ENCODE data around the gene KRT2. TPM values are rescaled to one million over a fixed set of nuclear protein-coding genes. Genes with fewer than 3 reads are reported as not detected.
"Not testable (repeated sequence)": the region's sequence is repeated elsewhere in the genome, so short reads cannot be mapped to it uniquely, and the experiment has no call there.

The KRT2 gene
- total and polyA plus RNA-seq, 7 donors, result 0.38 TPM; not detected in 6

- Histone ChIP-seq H3K27ac (no peak overlapping the region), H3K4me3 (no peak overlapping the region), H3K27me3 (peaks cover 0 to 5% (median 0%) of the 10 kb centered on the region in 3 donors), H3K36me3 (no peaks in the 10 kb centered on the region), H3K4me1 (peaks cover 0 to 9% (median 5%) of the 10 kb centered on the region in 4 donors), H3K9me3 (no peaks in the 10 kb centered on the region)
- 92 to 93% methylated on average over 3 of the region's 3 CpGs for WGBS, 2 donors
- DNase-seq, result no peak
- intact Hi-C loops (cut with DNase I), result no loop called here
- no peak for TF ChIP-seq POLR2AphosphoS5 (IDR thresholded peaks at IDR 0.05)
- TF ChIP-seq EP300 (IDR thresholded peaks at IDR 0.05), result no peak
- TF ChIP-seq CTCF (IDR thresholded peaks at IDR 0.05), result no peak
- TF ChIP-seq POLR2A (IDR thresholded peaks at IDR 0.05), result no peak
These were observed 18.9 kb upstream of the KRT2 start for GRCh38 chr12:52670961-52671360.

- H3K36me3 ChIP-seq, result no peaks in the 10 kb centered on the region
- H3K4me1 ChIP-seq, result peaks cover 0 to 9% (median 5%) of the 10 kb centered on the region in 4 donors
- peaks cover 0 to 6% (median 0%) of the 10 kb centered on the region in 3 donors for H3K27me3 ChIP-seq
- no peak overlapping the region for H3K4me3 ChIP-seq
- DNase-seq, result no peak
- no peak overlapping the region for H3K27ac ChIP-seq
- H3K9me3 ChIP-seq, result no peaks in the 10 kb centered on the region
- TF ChIP-seq EP300 (IDR thresholded peaks at IDR 0.05) (no peak), CTCF (IDR thresholded peaks at IDR 0.05) (no peak), POLR2A (IDR thresholded peaks at IDR 0.05) (no peak), POLR2AphosphoS5 (IDR thresholded peaks at IDR 0.05) (no peak)
- WGBS, 2 donors, result 84 to 92% methylated on average over 4 of the region's 4 CpGs
- intact Hi-C loops (cut with DNase I), result no loop called here
These were observed 18.5 kb upstream of the KRT2 start for GRCh38 chr12:52670506-52670905.

- DNase-seq; H3K36me3 ChIP-seq; intact Hi-C loops (cut with DNase I); H3K27ac ChIP-seq; H3K9me3 ChIP-seq; H3K4me1 ChIP-seq; H3K4me3 ChIP-seq; H3K27me3 ChIP-seq: not testable (repeated sequence)
- 84 to 89% methylated on average over 3 of the region's 3 CpGs for WGBS, 2 donors
These were observed 17.9 kb upstream of the KRT2 start for GRCh38 chr12:52669941-52670340.

GRCh38 chr12:52669426-52669825, 17.4 kb upstream of the KRT2 start:
- Histone ChIP-seq H3K27ac (no peak overlapping the region), H3K9me3 (no peaks in the 10 kb centered on the region), H3K36me3 (no peaks in the 10 kb centered on the region), H3K4me1 (peaks cover 0 to 9% (median 5%) of the 10 kb centered on the region in 4 donors), H3K4me3 (no peak overlapping the region), H3K27me3 (peaks cover 0 to 9% (median 0%) of the 10 kb centered on the region in 3 donors)
- no peak for DNase-seq
- intact Hi-C loops (cut with DNase I), result no loop called here
- TF ChIP-seq CTCF (IDR thresholded peaks at IDR 0.05) (no peak), POLR2AphosphoS5 (IDR thresholded peaks at IDR 0.05) (no peak), EP300 (IDR thresholded peaks at IDR 0.05) (no peak), POLR2A (IDR thresholded peaks at IDR 0.05) (no peak)

GRCh38 chr12:52667931-52668330, 15.9 kb upstream of the KRT2 start:
- H3K36me3 ChIP-seq, result no peaks in the 10 kb centered on the region
- WGBS, 2 donors, result 70 to 83% methylated on average over 7 of the region's 7 CpGs
- intact Hi-C loops (cut with DNase I), result no loop called here
- H3K4me3 ChIP-seq, result no peak overlapping the region
- peaks cover 0 to 9% (median 8%) of the 10 kb centered on the region in 3 donors for H3K27me3 ChIP-seq
- DNase-seq, result no peak
- no peaks in the 10 kb centered on the region for H3K9me3 ChIP-seq
- H3K4me1 ChIP-seq, result peaks cover 0 to under 1% (median 0%) of the 10 kb centered on the region in 4 donors
- H3K27ac ChIP-seq, result no peak overlapping the region
- TF ChIP-seq POLR2AphosphoS5 (IDR thresholded peaks at IDR 0.05) (no peak), POLR2A (IDR thresholded peaks at IDR 0.05) (no peak), CTCF (IDR thresholded peaks at IDR 0.05) (no peak), EP300 (IDR thresholded peaks at IDR 0.05) (no peak)
